ENCODE results near the gene CACNA1H.
A peak's percentile ranks its signal among the peaks of the same experiment; 100 is the strongest.
"Not testable (repeated sequence)": the region's sequence is repeated elsewhere in the genome, so short reads cannot be mapped to it uniquely, and the experiment has no call there.

The CACNA1H gene

DNA sequence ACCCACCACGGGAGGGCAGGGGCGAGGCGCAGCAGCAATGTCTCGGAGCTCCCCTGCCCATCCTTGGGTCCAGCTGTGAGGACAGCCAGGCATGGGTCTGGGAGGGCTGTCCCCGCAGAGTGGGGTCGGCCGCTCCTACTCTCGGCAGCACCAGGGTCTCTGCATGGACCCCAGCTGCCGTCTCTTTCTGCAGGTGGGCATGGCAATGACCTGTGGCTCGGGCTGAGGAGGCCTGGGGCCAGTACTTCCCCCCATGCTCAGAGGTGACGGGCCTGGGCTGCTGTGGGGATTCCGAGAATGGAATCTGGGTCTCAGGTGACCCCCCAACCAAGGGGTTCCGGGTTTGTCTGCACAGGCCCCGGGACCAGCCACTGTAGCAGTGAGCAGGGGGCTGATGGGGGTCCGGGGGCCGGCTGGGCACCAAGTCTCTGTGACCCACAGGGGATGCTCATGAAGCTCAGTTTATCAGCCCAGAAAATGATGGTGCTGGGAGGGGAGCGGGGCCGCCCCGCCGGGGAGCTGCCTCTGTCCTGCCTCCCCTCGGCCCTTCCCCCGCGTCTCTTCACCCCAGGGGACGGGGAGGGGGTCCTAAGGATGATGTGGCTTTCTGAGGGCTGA lies 23.5 kb downstream of the CACNA1H start:
- DNase-seq, result no peak

DNA sequence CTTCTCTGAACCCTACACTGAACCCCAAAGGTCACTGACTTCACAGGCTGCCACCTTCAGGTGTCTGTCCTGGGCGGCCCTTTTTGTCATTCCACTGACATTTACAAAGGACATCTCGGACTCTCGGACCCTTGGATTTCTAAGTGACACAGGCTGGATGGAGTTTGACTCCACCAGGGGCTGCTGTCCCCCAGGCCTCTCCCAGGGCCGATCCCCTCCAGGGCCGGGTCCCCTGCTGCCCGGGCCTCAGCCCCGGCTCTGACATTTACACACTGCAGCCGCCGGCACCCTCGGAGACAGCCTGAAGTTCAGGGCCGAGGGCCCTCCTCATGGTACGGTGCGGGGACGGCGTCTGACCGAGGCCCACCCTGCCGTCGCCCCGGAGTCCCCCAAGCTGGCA lies 24.1 kb downstream of the CACNA1H start:
- DNase-seq, result no peak

DNA sequence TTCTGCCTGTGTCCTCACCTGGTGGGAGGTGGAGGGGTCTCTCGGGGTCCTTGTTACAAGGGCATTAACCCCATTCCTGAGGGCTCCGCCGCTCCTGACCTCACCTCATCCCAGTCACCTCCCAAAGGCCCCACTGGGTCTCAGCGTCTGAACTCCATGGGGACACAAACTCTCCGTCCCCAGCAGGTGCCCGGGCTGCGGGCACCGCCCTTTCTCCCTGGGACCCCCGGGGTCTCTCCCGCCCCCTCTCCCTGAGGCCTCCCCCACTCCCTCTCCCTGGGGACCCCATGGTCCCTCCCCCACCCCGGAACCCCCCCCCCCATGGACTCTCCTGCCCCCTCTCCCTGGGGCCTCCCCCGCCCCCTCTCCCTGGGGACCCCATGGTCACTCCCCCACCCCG lies 24.8 kb downstream of the CACNA1H start:
- no peak for DNase-seq

DNA sequence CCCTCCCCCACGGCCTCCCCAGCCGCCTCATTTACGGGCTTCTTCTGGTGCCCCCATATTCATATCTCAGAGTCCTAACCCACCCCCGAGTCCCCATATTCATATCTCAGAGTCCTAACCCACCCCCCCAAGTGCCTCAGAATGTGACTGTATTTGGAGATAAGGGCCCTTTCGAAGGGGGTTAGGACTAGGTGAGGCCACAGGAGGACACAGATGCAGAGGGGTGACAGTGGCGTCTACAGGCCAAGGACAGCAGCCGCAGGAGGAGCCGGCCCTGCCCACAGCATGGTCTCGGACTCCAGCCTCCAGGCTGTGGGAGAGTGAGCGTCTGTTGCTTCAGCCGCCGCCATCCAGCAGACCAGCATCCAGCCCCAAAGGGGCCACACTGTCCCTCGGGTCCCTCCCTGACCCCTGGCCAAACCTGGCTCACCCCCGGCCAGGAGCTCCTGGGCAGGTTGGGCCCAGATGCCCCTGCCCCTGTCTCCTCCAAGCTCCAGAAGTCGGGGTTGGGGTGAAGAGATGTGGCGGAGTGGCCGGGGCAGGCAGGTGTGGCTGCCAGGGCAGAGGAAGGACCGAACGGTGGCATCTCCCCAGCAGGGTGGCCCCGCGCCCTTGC lies 25.5 kb downstream of the CACNA1H start:
- no peak for DNase-seq

DNA sequence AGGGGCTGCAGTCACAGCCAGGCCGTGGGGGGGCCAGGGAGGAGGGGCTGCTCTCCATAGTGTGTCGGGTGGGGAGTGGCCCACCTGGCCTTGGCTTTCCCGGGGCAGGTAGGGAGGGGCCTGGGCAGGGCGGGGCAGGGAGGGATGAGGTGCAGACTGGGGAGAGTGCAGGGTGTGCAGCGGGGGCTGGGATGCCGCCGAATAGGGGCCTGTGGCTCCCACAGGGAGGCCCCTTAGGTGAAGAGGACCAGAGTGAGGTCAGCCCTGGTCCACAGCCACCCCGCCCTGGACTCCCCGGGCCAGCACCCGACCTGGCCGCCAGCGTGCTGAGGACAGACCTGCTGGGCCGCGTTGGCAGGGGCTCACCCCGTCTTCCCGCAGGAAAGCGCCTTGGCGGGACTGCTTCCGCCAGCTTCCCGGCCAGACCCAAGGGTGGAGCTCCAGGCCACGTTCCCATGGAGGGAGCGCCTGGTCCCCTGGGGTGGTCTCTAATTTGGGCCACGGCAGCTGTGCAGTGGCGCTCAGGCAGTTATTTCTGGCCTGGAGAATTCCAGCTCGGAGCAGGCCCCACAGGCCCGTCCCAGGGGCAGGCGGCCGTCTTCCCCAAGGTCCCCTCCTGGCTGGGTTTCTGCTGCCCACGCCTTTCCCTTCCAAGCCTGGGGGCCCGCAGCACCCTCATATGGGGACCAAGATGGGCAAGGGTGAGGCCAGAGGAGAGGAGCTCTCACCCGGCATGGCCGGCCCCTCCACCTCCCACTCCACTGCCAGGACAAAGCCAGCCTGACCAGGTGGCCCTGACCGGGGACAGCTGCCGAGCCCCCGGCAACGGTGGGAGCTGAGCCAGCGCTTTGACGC lies 27.9 kb downstream of the CACNA1H start:
- no peak for DNase-seq

DNA sequence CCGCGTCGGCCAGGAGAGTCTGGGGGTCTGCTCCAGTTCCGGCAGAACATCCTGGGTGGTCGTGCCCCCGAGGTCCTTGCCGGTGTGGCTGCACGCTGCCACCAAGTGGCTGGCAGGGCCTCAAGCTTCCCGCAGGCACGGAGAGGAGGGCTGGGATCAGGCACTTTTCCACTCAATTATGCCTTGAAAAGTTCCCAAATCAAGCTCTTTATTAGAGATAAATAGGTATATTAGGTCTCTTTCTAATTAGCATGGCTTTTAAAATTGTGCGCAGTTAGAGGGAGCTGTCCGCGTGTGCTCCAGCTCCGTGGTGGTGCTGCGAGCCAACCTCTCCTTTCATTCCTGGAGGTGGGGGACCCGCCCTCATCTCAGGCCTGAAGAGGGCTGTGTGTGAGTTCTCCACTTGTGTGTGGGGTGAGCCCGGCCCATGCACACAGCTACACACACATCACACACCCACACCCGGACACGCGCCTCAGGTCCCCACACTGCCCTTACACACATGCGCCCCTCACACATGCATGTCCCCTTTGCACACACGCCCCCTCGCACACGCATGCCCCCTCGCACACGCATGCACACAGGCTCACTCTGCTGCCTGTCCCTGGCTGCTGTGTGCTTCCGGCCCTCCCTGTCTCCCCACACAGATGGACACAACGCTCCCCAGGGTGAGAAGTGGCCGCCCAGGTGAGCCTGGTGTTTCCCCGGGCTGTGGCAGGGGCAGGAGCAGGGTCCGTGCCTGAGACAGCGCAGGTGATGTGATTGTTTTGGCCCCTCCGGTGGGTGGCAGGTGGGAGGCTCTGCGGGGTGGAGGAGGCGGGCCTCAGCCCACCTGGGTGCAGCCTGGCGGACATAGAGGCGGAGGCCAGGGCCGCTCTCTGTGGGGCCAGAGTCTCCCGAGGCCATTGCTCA lies 28.8 kb downstream of the CACNA1H start:
- no peak for DNase-seq

DNA sequence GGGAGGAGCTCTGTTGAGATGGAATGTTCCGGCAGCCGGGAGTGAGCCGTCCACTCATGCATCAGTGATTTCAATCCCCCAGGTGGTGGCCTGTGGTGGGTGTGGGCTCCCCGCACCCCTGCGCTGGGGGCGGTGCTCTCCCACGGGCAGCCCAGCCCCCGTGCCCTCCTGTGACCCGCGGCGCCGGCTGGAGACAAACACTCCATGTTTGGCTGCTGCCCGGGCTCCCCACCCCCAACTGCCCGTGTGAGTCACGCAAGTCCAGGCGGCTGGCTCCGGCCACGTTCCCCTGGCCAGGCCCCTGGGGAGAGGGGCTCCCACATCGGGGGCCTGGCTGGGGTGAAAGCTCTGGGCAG lies 29.4 kb downstream of the CACNA1H start:
- DNase-seq, result no peak

DNA sequence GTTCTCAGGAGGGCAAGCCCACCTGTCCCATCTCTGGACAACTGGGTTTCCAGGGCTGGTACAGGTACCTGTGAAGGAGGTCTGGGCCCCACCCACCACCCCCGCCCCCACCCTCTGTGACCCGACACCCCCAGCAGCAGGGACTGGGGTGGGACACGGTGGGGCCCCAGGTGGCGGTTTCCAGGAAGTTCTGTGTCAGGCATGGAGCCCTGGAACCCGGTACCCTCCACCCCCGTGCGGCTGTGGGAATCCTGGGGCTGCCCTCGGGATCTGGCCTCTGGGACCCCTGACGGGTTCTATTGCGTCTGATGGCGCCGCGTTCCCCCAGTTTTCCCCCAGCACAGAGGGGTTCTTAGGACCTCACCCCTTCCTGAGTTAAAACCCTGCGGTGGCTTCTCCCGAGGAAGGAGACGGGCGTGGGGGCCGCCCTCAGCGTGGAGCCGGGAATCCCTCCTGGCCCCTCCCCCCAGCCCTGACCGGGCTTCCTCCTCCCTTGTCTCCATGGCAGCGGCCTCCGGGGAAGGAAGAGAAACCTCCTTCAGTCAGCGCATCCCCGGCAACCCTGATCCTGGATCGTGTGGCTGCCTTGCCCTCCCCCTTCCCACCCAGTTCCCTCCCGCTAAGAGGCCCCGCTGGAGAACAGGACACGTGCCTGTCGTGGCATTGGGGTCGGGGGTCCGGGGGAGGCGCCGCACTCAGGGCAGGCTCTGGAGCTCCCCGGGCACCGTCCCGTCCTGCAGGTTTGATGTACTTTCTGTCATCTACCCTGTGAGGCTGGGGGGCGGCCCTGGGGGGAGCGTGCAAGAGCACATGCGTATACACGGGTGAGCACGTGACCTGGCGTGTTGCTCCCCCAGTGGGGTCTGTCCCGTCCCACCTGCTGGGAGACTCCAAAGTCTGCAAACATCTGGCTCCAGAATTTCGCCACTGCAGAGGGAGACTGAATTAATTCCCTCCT lies 30.3 kb downstream of the CACNA1H start:
- no peak for DNase-seq

DNA sequence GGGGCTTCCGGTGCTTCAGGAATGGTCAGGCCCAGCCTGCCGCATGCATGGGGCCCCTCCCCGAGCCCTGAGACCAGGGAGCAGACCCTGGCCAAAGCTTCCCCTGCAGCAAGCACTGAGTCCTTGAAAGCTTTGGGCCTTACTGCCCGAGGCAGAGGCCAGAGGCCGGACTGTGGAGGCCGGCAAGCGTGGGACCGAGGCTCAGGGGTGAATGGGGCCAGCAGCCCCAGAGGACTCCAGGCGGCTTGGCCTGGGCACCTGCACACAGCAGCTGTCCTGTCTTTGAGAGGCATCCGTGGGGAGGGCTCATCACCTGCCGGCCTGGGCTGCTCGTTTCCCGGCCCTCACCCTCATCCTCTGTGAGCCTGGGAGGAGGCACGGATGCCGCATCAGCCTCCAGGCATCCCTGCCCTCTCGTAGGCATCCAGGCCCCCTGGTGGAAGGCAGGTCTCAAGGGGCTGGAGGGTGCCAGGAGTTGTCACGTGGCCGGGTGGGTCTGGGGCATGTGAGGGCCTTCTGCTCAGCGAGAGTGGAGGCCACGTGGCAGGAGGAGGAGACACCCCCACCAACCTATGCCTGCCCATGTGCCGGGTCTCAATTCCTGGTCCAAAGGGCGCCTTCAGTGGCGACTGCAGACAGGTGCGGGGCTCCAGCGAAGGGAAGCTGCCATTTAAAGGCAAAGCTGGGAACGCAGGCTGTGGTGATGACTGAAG lies 31.4 kb downstream of the CACNA1H start:
- no peak for DNase-seq

DNA sequence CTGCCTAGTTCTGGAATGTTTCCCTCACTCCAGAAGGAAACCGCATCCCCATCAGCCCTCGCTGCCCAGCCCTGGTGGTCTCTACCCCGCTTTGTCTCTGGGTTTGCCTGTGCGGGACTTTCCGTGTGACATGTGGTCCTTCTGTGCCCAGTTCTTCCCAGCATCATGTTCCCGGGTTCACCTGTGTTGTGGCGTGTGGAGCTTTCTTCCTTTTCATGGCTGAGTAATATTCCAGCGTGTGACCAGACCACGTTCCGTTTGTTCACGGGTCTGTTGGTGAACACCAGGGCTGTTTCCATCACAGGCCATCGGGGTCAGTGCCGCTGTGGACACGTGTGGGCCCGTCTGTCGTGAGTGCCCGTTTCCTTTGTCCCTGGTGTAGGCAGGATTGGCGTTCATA lies 32.1 kb downstream of the CACNA1H start:
- no peak for DNase-seq

DNA sequence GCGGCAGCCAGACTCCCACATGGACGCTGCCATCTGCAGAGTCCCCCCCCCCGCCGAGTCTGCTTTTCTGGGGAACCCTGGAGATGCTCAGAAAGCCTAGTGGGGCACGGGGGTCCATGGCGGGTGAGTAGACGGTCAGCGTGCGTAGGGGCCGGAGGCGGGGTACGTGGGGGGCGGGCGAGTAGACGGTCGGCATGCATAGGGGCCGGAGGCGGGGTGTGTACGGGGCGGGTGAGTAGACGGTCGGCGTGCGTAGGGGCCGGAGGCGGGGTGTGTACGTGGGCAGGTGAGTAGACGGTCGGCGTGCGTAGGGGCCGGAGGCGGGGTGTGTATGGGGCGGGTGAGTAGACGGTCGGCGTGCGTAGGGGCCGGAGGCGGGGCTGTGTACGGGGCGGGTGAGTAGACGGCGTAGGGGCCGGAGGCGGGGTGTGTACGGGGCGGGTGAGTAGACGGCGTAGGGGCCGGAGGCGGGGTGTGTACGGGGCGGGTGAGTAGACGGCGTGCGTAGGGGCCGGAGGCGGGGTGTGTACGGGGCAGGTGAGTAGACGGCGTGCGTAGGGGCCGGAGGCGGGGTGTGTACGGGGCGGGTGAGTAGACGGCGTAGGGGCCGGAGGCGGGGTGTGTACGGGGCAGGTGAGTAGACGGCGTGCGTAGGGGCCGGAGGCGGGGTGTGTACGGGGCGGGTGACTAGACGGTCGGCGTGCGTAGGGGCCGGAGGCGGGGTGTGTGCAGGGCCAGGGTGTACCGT lies 32.7 kb downstream of the CACNA1H start:
- DNase-seq, result not testable (repeated sequence)

DNA sequence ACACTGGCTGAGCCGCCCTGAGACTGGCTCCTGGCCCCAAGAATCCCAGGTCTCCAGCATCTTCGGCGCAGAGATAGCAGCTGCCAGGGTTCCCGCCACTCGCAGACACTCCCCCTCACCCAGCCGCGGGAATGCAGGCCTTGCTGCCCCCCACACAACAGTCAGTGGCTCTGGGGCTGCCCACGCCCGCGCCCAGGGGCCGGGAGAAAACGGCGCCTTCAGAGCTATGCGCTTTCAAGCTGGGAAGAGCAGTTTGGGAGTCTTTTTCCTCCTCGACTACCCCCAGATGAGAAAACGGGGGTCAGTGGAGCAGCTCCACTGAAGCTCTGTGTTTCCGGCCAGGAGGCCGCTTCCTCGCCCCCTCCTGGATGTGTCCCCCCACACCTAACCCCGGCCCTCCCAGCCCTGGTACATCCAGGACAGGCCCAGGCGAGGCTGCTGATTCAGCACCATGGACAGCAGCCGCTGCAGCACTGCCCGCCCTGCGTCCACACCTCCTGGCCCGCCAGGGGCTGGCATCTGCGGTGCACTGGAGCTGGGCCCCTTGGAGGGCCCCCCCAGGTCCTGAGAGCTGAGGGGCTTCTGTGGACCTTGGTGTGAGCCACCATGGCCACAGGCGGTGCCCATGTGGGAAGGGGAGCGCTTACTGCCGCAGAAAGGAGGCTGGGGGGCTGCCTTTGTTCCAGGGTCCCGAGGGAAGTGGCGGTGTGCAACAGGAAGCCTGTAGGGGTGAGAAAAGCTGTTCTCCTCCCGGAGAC lies 35.7 kb downstream of the CACNA1H start:
- peak; percentile 34 for DNase-seq

DNA sequence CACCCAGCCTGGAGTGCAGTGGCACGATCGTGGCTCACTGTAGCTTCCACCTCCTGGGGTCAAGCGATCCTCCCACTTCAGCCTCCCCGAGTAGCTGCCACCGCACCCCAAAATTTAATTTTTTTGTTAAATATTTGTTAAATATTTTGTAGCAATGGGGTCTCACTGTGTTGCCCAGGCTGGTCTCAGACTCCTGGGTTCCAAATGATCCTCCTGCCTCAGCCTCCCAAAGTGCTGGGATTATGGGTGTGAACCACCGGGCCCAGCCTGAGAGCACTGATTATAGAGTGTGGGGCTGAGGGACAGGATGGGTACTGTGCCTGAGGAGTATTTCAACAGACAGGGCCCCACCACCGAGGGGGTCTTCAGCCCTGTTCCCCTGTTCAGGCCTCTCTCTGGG lies 36.5 kb downstream of the CACNA1H start:
- DNase-seq, result no peak

DNA sequence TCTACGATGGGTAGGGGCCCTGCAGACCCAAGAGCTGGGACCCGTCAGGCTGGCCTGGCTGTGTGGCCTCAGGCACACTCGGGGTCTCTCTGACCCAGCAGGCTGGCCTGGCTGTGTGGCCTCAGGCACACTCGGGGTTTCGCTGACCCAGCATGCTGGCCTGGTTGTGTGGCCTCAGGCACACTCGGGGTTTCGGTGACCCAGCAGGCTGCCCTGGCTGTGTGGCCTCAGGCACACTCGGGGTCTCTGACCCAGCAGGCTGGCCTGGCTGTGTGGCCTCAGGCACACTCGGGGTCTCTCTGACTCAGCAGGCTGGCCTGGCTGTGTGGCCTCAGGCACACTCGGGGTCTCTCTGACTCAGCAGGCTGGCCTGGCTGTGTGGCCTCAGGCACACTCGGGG lies 37.9 kb downstream of the CACNA1H start:
- not testable (repeated sequence) for DNase-seq

DNA sequence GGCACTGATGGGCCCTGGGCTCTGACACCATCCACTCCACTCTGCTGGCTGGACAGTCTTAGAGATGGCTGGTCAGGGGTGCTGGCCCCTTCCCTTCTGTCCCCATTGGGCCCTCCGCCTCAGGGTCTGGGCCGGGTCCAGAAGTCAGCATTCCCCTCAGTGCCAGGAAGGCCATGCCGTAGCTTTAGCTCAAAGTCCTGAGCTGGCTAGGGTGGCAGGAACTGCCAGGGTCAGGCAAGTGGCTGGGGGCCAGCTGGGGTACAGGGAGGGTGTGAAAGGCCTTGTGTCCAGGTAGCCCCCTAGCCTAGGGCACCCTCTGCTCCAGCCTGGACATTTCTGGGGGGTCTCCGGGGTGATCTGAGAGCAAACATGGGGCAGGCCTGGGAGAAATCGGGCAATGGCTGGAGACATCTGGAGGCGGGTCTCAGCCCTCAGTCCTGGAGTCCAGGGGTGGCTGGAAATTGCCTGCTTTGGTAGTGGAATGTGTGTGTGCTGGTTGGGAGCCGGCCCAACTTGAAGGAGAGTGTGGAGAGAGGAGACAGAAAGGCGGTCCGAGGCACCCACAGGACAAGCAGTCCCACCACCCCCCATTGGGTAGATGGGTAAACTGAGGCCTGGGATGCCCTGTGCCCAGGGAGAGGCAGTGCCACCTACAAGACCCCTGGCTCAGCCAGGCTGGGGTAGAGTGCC lies 39.6 kb downstream of the CACNA1H start:
- no peak for DNase-seq

DNA sequence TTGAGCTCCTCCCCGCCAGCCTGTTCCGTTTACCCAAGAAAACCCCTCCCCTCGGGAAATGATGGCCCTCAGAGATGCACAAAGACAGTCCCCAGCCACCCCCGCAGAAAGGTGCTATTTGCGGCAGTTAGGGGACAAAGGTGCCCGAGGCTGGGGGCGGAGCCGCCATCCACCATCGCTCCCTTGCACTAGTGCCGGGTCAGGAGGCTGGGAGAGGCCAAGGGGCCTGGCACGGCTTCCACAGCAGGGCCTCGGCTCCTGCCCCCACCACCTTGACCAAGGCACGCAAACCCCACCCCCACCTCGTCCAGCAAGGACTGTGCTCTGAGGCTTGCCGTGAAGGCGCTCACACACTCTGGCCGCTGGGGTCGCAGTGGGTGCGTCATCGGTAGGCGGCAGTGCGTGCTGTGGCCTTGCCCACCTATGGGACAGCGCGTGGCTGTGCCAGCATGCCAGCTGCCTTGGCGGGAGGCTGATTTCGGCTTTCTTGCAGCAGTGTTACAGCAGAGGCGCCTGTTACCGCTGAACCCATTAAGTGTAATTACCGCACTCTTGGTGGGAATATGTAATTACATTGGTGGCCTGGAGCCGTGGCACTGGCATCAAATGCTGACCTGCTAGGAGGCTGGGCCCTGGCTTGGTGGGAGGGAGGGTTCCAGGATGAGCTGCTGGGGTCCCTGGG lies 40.4 kb downstream of the CACNA1H start:
- no peak for DNase-seq

DNA sequence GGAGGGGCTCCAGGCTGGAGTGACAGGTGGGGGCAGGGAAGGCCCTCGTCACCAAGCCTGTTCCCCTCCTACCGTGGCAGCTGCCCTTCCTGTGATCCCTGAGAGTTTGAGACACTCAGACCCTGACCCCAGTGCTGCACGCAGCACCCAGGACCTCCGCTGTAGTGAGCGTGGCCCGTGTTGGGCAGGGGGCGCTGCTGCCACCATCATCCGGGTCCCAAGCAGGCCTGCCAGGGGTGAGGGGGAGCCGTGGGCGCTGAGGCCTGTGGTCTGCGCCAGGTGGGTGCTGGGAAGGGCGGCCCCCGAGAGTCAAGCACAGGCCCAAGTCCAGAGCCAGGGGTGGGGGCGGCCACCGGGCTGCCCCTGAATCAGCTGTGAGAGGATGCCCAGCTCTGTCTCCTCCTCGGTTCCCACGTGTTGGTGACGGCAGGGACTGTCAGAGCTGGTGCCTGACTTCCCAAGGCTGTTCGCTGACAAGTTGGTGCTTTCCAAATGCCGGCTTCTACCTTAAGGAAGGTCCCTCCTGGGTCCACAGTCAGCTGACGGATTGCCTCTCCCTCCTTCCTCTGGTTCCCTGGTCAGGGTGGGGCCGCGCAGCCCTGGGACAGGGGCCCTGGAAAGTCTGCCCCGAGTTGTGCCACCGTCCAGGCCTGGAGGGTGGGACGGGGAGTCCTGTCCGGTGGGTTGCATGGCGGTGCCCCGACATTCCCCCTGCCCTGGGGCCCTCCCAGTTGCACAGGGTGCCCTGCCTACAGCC lies 41.1 kb downstream of the CACNA1H start:
- DNase-seq, result no peak

All from CD4-positive, alpha-beta T cell treated with Interleukin-10 for 1 hour (primary cell).